HFF-Myc (cell line): ENCODE results near the gene IL36RN.

Source experiments
- DNase-seq: peaks from one replicate; pipeline ENCODE4 v3.0.0-alpha.2; 2011; ENCODE audit warnings: low read depth; ENCODE audit errors: extremely low read depth
- H3K4me3 ChIP-seq: replicated peaks from 2 replicates; pipeline ENCODE4 v1.5.1; 2011; ENCODE audit warnings: low read depth, mild to moderate bottlenecking, control low read depth, low read length
- TF ChIP-seq, protein P1 (sequence below): IDR thresholded peaks from 2 replicates; pipeline ENCODE4 v1.5.1; 2012; ENCODE audit warnings: mild to moderate bottlenecking, low read depth, low read length, control low read depth; ENCODE audit errors: missing control alignments

IL36RN gene

DNA sequence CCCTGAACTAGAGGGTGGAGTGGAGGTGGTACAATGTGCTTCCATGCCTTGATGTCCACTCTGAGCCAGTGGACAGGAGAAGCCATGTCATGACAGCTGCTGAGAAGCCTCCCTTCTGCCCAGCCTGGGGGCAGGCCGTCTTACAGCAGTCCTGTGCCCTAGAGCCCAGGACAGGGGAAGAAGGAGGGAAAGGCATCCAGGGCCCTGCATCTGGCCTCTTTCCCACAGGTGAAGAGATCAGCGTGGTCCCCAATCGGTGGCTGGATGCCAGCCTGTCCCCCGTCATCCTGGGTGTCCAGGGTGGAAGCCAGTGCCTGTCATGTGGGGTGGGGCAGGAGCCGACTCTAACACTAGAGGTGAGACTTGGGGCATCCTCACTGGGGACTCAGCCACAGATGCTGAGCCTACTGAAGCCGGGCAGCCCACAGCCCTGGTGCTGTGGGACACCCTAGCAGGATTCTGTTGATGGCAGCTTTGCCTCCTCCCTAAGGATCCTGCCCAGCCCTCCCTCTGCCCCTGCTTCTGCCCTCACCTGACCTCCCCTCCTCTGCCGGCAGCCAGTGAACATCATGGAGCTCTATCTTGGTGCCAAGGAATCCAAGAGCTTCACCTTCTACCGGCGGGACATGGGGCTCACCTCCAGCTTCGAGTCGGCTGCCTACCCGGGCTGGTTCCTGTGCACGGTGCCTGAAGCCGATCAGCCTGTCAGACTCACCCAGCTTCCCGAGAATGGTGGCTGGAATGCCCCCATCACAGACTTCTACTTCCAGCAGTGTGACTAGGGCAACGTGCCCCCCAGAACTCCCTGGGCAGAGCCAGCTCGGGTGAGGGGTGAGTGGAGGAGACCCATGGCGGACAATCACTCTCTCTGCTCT is 3.1 kb downstream of the IL36RN start:
- TF ChIP-seq, protein P1, sequence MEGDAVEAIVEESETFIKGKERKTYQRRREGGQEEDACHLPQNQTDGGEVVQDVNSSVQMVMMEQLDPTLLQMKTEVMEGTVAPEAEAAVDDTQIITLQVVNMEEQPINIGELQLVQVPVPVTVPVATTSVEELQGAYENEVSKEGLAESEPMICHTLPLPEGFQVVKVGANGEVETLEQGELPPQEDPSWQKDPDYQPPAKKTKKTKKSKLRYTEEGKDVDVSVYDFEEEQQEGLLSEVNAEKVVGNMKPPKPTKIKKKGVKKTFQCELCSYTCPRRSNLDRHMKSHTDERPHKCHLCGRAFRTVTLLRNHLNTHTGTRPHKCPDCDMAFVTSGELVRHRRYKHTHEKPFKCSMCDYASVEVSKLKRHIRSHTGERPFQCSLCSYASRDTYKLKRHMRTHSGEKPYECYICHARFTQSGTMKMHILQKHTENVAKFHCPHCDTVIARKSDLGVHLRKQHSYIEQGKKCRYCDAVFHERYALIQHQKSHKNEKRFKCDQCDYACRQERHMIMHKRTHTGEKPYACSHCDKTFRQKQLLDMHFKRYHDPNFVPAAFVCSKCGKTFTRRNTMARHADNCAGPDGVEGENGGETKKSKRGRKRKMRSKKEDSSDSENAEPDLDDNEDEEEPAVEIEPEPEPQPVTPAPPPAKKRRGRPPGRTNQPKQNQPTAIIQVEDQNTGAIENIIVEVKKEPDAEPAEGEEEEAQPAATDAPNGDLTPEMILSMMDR = no peak
- DNase-seq = no peak
- H3K4me3 ChIP-seq = no peak overlapping the region

- no peak for DNase-seq
- H3K4me3 ChIP-seq = no peak overlapping the region
- TF ChIP-seq, protein P1 = no peak
Observed at GRCh38 chr2:113064281-113064680, 5.3 kb downstream of the IL36RN start.

- TF ChIP-seq, protein P1 = no peak
- DNase-seq = no peak
- no peak overlapping the region for H3K4me3 ChIP-seq
Observed at GRCh38 chr2:113064898-113065297, 5.9 kb downstream of the IL36RN start.

DNA sequence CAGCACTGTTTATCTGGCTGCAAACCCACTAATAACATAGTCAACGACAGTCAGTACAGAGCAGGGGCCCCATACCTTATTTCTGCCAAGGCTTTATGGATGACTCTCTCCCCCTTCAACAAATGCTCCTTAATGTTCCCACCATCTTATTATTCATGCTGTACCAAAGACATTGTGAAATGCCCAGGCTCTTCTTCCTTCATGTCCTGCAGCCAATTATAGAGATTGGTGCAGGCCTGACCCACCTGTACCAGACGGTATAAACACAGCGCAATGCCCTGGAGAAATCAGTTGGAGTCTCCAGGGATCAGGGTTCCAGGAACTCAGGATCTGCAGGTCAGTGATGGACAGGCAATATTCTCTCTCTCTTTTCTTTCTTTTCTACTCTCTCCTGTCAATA is 8.7 kb downstream of the IL36RN start, which contains the start of gene IL1F10:
TSS of gene IL1F10 (plus strand) at position 290 of the 400 bp plus-strand sequence. CDS start 4,769 bp downstream, outside the sequence.
- TF ChIP-seq, protein P1 = no peak
- DNase-seq = no peak
- no peak within 1 kb of the TSS for H3K4me3 ChIP-seq

DNA sequence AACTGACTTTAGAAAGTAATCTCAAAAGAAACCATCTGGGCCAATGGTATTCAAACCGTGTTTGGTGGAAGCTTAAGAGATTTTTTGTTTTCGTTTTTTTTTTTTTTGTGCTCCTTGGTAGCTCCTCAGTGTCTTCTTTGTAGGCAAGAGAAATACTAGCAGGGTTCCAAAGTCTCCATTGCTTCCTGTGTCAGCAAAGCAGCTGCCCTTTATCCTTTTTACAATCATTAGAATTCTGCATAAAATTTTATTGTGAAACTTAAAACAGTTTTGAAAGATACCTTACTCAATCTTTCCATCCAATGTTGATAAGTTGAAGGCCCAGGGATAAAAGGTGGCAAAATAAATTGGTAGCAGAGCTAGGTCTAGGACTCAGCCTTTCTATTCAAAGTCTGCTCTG is 9.3 kb downstream of the IL36RN start:
- DNase-seq = no peak
- TF ChIP-seq, protein P1 = no peak
- H3K4me3 ChIP-seq = no peak overlapping the region

- no peak for DNase-seq
- no peak overlapping the region for H3K4me3 ChIP-seq
- TF ChIP-seq, protein P1 = no peak
Observed at GRCh38 chr2:113068706-113069485, 9.9 kb downstream of the IL36RN start.
